CD14-positive monocyte (primary cell): Measurements from ENCODE around the gene IL27RA. TPM values are rescaled to one million over a fixed set of nuclear protein-coding genes. Genes with fewer than 3 reads are reported as not detected.

Experiments
- DNase-seq, 3 donors: peaks; one replicate each; pipeline ENCODE4 v3.0.0-alpha.2; 2011 to 2022
- H2AFZ ChIP-seq: 2 replicates; pipeline ENCODE4 v1.6.0; 2012; ENCODE audit warnings: mild to moderate bottlenecking, low read depth, low read length, inconsistent platforms; ENCODE audit not compliant: insufficient read depth, poor library complexity, severe bottlenecking
- H3K27ac ChIP-seq, 2 donors: 1 replicate in 1 of 2; 2 replicates in 1 of 2; pipeline ENCODE4 v1.5.1; 2012 to 2013; ENCODE audit warnings: low read length in 2 of 2, control low read depth in 1 of 2, inconsistent platforms in 1 of 2, low read depth in 1 of 2, mild to moderate bottlenecking in 1 of 2
- H3K27me3 ChIP-seq, 2 donors: one replicate each; pipeline versions ENCODE4 v1.6.0 to v1.6.1; 2011 to 2013; ENCODE audit warnings: low read length in 2 of 2; ENCODE audit not compliant: control insufficient read depth in 2 of 2, insufficient read depth in 2 of 2
- H3K36me3 ChIP-seq, 2 donors: replicated peaks in 1 of 2; 1 replicate in 1 of 2; 2 replicates in 1 of 2; pipeline versions ENCODE4 v1.5.1 to v1.6.1; 2012 to 2013; ENCODE audit warnings: low read length in 2 of 2, control low read depth in 1 of 2, inconsistent platforms in 1 of 2, mild to moderate bottlenecking in 1 of 2; ENCODE audit not compliant: insufficient read depth in 2 of 2, control insufficient read depth in 1 of 2
- H3K4me1 ChIP-seq, 2 donors: 1 replicate in 1 of 2; 2 replicates in 1 of 2; pipeline versions ENCODE4 v1.5.1 to v1.6.1; 2012 to 2013; ENCODE audit warnings: low read length in 2 of 2, control low read depth in 1 of 2, inconsistent platforms in 1 of 2, mild to moderate bottlenecking in 1 of 2, moderate library complexity in 1 of 2; ENCODE audit not compliant: insufficient read depth in 2 of 2, control insufficient read depth in 1 of 2
- H3K4me2 ChIP-seq: replicated peaks from 2 replicates; pipeline ENCODE3; 2012; ENCODE audit warnings: low read length, moderate library complexity, mild to moderate bottlenecking; ENCODE audit not compliant: poor library complexity, severe bottlenecking; ENCODE audit errors: extremely low read depth
- H3K4me3 ChIP-seq, 3 experiments: fragments of 200-600 bp in 1 of 3; sonication (generic) in 1 of 3; replicated peaks in 1 of 3; 1 replicate in 2 of 3; 2 replicates in 1 of 3; pipeline ENCODE4 v1.5.1; 2011 to 2013; ENCODE audit warnings: low read length in 3 of 3, mild to moderate bottlenecking in 3 of 3, control low read depth in 2 of 3, low read depth in 2 of 3, inconsistent platforms in 1 of 3, moderate library complexity in 1 of 3
- H3K79me2 ChIP-seq: 2 replicates; pipeline ENCODE4 v1.6.0; 2012; ENCODE audit warnings: mild to moderate bottlenecking, control low read depth, inconsistent platforms, low read length, moderate library complexity; ENCODE audit not compliant: insufficient read depth
- H3K9ac ChIP-seq: 2 replicates; pipeline ENCODE4 v1.6.0; 2017; ENCODE audit warnings: low read length, mild to moderate bottlenecking; ENCODE audit not compliant: insufficient read depth, poor library complexity, severe bottlenecking
- H3K9me3 ChIP-seq, 2 donors: replicated peaks in 1 of 2; 1 replicate in 1 of 2; 2 replicates in 1 of 2; pipeline versions ENCODE4 v1.5.1 to v1.6.1; 2012 to 2013; ENCODE audit warnings: low read length in 2 of 2, control low read depth in 1 of 2; ENCODE audit not compliant: control insufficient read depth in 1 of 2, insufficient read depth in 1 of 2
- H4K20me1 ChIP-seq: 2 replicates; pipeline ENCODE4 v1.6.0; 2012; ENCODE audit warnings: mild to moderate bottlenecking, low read length, control low read depth, moderate library complexity; ENCODE audit not compliant: insufficient read depth
- H3K27ac Mint-ChIP-seq, 7 donors: one replicate each; pipeline ENCODE4 v1.8.0; 2020; ENCODE audit warnings: mild to moderate bottlenecking in 7 of 7, mixed read lengths in 7 of 7, moderate library complexity in 6 of 7, inconsistent platforms in 2 of 7
- H3K27me3 Mint-ChIP-seq, 3 donors: one replicate each; pipeline ENCODE4 v1.8.0; 2021 to 2022; ENCODE audit warnings: low read depth in 3 of 3, mild to moderate bottlenecking in 3 of 3, mixed read lengths in 3 of 3, moderate library complexity in 3 of 3, inconsistent platforms in 1 of 3
- H3K36me3 Mint-ChIP-seq, 2 donors: one replicate each; pipeline ENCODE4 v1.8.0; 2020; ENCODE audit warnings: mixed read lengths in 2 of 2, inconsistent platforms in 1 of 2, mild to moderate bottlenecking in 1 of 2
- H3K4me1 Mint-ChIP-seq: one replicate; pipeline ENCODE4 v1.8.0; 2020; ENCODE audit warnings: mild to moderate bottlenecking, mixed read lengths
- H3K4me3 Mint-ChIP-seq, 2 donors: one replicate each; pipeline ENCODE4 v1.8.0; 2020; ENCODE audit warnings: mild to moderate bottlenecking in 2 of 2, mixed read lengths in 2 of 2, moderate library complexity in 1 of 2
- H3K9me3 Mint-ChIP-seq, 7 donors: one replicate each; pipeline ENCODE4 v1.8.0; 2020 to 2022; ENCODE audit warnings: mixed read lengths in 7 of 7, mild to moderate bottlenecking in 6 of 7, moderate library complexity in 6 of 7, inconsistent platforms in 2 of 7
- CTCF ChIP-seq: fragments of 200-600 bp; IDR thresholded peaks from one replicate; pipeline ENCODE4 v1.8.0; 2022; ENCODE audit warnings: antibody characterized with exemption, mild to moderate bottlenecking
- WGBS: methylation state at CpG from one replicate; pipeline ENCODE4 v1.1.5; 2013; ENCODE audit warnings: missing lambda C conversion rate; ENCODE audit not compliant: insufficient coverage; 5-methylcytosine and 5-hydroxymethylcytosine counted together
- intact Hi-C, 2 donors: fragments of 100-400 bp; cut with micrococcal nuclease; formaldehyde crosslinking; loops; one replicate each; pipeline versions ENCODE4 v1.15.0 to v1.15.1; 2023
- polyA plus RNA-seq, 3 donors: library from polyadenylated mRNA; depleted of rRNA in 1 of 3; unstranded in 2 of 3; stranded (reverse) in 1 of 3; fragments of 300-500 nt in 2 of 3; fragments of >200 nt in 1 of 3; fragmentation: Illumina TruSeq in 2 of 3; gene quantifications; 1 replicate in 2 of 3; 2 replicates in 1 of 3; pipeline ENCODE4 v1.2.3, GENCODE V29; 2012 to 2021

IL27RA gene
- polyA plus RNA-seq, 3 donors = 40.4 to 61.5 (median 54.9) TPM

- peaks cover 13 to 15% of the 10 kb centered on the region in 2 donors for H3K4me1 ChIP-seq
- no peak for DNase-seq
- intact Hi-C loops = no loop called here
- H4K20me1 ChIP-seq = no peaks in the 10 kb centered on the region
- Mint-ChIP-seq H3K27ac (no peak overlapping the region), H3K4me3 (no peak overlapping the region), H3K9me3 (peaks cover 0 to 1% (median 0%) of the 10 kb centered on the region in 7 donors), H3K4me1 (peaks cover 15% of the 10 kb centered on the region), H3K27me3 (peaks cover 0 to 3% (median 0%) of the 10 kb centered on the region in 3 donors), H3K36me3 (peaks cover 46 to 61% of the 10 kb centered on the region in 2 donors)
- H3K27ac ChIP-seq = no peak overlapping the region
- H2AFZ ChIP-seq = no peak overlapping the region
- no peaks in the 10 kb centered on the region for H3K9me3 ChIP-seq
- H3K9ac ChIP-seq = no peak overlapping the region
- no peak for TF ChIP-seq CTCF
- no peaks in the 10 kb centered on the region for H3K27me3 ChIP-seq
- H3K4me2 ChIP-seq = no peak overlapping the region
- H3K36me3 ChIP-seq = peaks cover 39 to 45% of the 10 kb centered on the region in 2 donors
- 96% methylated on average over 5 of the region's 7 CpGs for WGBS
- peaks cover 32% of the 10 kb centered on the region for H3K79me2 ChIP-seq
- no peak overlapping the region for H3K4me3 ChIP-seq
These were observed 4.1 kb downstream of the IL27RA start for GRCh38 chr19:14035706-14036105.

- DNase-seq = no peak
- Histone ChIP-seq H3K27me3 (no peaks in the 10 kb centered on the region), H3K9ac (no peak overlapping the region), H4K20me1 (no peaks in the 10 kb centered on the region), H3K4me2 (no peak overlapping the region), H3K4me3 (no peak overlapping the region), H3K4me1 (peaks cover 0 to 3% of the 10 kb centered on the region in 2 donors), H3K27ac (no peak overlapping the region), H3K36me3 (peaks cover 63 to 77% of the 10 kb centered on the region in 2 donors), H3K79me2 (peaks cover 5% of the 10 kb centered on the region), H2AFZ (no peak overlapping the region), H3K9me3 (no peaks in the 10 kb centered on the region)
- Mint-ChIP-seq H3K27ac (no peak overlapping the region), H3K27me3 (peaks cover 0 to 2% (median 0%) of the 10 kb centered on the region in 3 donors), H3K36me3 (peaks cover 64 to 89% of the 10 kb centered on the region in 2 donors), H3K4me3 (no peak overlapping the region), H3K4me1 (peaks cover 10% of the 10 kb centered on the region), H3K9me3 (peaks cover 0 to 3% (median 0%) of the 10 kb centered on the region in 7 donors)
- TF ChIP-seq CTCF = no peak
- intact Hi-C loops = no loop called here
- WGBS = 95% methylated on average over 6 of the region's 7 CpGs
These were observed 7.6 kb downstream of the IL27RA start for GRCh38 chr19:14039181-14039580.
